Liver (tissue), 3 donors: ENCODE data around the gene SYCP1.

ENCODE experiments used
- RAD21 ChIP-seq, 2 donors: IDR thresholded peaks; 2 replicates each; pipeline ENCODE4 v1.6.1; 2016; ENCODE audit warnings: antibody characterized with exemption in 2 of 2, mild to moderate bottlenecking in 2 of 2
- TAF1 ChIP-seq: conservative IDR thresholded peaks from 2 replicates; pipeline ENCODE4 v1.6.1; 2016; ENCODE audit warnings: antibody characterized with exemption, mild to moderate bottlenecking
- TF ChIP-seq, protein P1 (sequence below): fragments of 150-350 bp; IDR thresholded peaks from 2 replicates; pipeline ENCODE4 v1.5.1; 2017; ENCODE audit warnings: improper control_type of control experiment, low read depth, low read length; ENCODE audit not compliant: missing input control
- TF ChIP-seq, protein P2 (sequence below): IDR thresholded peaks from 2 replicates; pipeline ENCODE4 v1.6.1; 2016; ENCODE audit warnings: antibody characterized with exemption
- donor health status: healthy.
- donor health status: healthy.

DNA sequence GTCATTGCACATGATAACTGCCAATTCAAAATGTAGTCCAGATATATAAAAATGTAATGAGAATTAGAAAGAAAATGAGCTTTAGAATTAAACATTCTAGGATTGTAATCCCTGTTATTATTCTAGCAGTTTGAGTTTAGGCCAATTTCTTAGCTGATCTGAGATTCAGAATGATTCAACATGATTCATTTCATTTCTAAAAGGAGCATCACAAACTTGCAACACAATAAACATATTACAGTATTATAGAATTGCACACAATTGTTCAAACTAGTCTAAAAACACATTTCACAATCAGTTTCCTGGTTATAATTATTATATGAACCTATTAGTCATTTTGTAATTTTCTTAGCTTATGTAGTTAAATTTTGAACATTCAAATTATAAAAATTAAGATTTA is 131.6 kb downstream of the SYCP1 start:
- TF ChIP-seq, protein P1, sequence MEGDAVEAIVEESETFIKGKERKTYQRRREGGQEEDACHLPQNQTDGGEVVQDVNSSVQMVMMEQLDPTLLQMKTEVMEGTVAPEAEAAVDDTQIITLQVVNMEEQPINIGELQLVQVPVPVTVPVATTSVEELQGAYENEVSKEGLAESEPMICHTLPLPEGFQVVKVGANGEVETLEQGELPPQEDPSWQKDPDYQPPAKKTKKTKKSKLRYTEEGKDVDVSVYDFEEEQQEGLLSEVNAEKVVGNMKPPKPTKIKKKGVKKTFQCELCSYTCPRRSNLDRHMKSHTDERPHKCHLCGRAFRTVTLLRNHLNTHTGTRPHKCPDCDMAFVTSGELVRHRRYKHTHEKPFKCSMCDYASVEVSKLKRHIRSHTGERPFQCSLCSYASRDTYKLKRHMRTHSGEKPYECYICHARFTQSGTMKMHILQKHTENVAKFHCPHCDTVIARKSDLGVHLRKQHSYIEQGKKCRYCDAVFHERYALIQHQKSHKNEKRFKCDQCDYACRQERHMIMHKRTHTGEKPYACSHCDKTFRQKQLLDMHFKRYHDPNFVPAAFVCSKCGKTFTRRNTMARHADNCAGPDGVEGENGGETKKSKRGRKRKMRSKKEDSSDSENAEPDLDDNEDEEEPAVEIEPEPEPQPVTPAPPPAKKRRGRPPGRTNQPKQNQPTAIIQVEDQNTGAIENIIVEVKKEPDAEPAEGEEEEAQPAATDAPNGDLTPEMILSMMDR: no peak
- TF ChIP-seq RAD21 (IDR thresholded peaks at IDR 0.05): no peak
- TF ChIP-seq, protein P2, sequence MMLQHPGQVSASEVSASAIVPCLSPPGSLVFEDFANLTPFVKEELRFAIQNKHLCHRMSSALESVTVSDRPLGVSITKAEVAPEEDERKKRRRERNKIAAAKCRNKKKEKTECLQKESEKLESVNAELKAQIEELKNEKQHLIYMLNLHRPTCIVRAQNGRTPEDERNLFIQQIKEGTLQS: no peak
- TF ChIP-seq TAF1: no peak
